GM12864 (cell line): ENCODE measurements around the gene CMTM2.
A peak's percentile ranks its signal among the peaks of the same experiment; 100 is the strongest.

Experiments used
- DNase-seq: peaks from one replicate; pipeline ENCODE4 v3.0.0-alpha.2; 2011; ENCODE audit warnings: low read depth
- H3K4me3 ChIP-seq: 2 replicates; pipeline ENCODE4 v1.5.1; 2011; ENCODE audit warnings: mild to moderate bottlenecking, low read depth, low read length, control low read depth
- CTCF ChIP-seq: IDR thresholded peaks from 2 replicates; pipeline ENCODE4 v1.5.1; 2011; ENCODE audit warnings: low read depth, mild to moderate bottlenecking, moderate library complexity, low read length, control low read depth, inconsistent platforms; ENCODE audit errors: missing control alignments

Gene CMTM2

GRCh38 chr16:66553223-66553622, 26.0 kb upstream of the CMTM2 start:
- no peak for DNase-seq
- TF ChIP-seq CTCF = no peak
- H3K4me3 ChIP-seq = peak overlapping the region; percentile 55; the same call in 1 of the 2 replicates

GRCh38 chr16:66554021-66554420, 25.2 kb upstream of the CMTM2 start:
- no peak for DNase-seq
- H3K4me3 ChIP-seq = no peak overlapping the region
- no peak for TF ChIP-seq CTCF

GRCh38 chr16:66554495-66554894, 24.8 kb upstream of the CMTM2 start:
- H3K4me3 ChIP-seq = no peak overlapping the region
- DNase-seq = no peak
- TF ChIP-seq CTCF = no peak

- H3K4me3 ChIP-seq = no peak overlapping the region
- no peak for TF ChIP-seq CTCF
- no peak for DNase-seq
Observed at GRCh38 chr16:66560107-66560506, 19.2 kb upstream of the CMTM2 start.

- no peak overlapping the region for H3K4me3 ChIP-seq
- no peak for DNase-seq
- no peak for TF ChIP-seq CTCF
Observed at GRCh38 chr16:66561381-66562080, 17.7 kb upstream of the CMTM2 start.

- H3K4me3 ChIP-seq = no peak overlapping the region
- TF ChIP-seq CTCF = no peak
- DNase-seq = no peak
Observed at GRCh38 chr16:66562409-66562808, 16.9 kb upstream of the CMTM2 start.

GRCh38 chr16:66562986-66563385, 16.3 kb upstream of the CMTM2 start:
- no peak overlapping the region for H3K4me3 ChIP-seq
- no peak for TF ChIP-seq CTCF
- no peak for DNase-seq
